SK-N-SH treated with all-trans-retinoic acid at 6 μM for 48 hours (cell line): ENCODE results near the gene MPZL3.

ENCODE experiments used
- ATAC-seq: fragments of 200-7000 bp; cut with Tn5 transposase; 3 replicates; pipeline ENCODE4 v1.9.1; 2020; ENCODE audit warnings: mild to moderate bottlenecking, moderate library complexity
- ARNTL ChIP-seq: fragments of 450-650 bp; formaldehyde crosslinking; IDR thresholded peaks from 2 replicates; pipeline ENCODE4 v1.5.0; 2020; ENCODE audit warnings: low read depth, mild to moderate bottlenecking, moderate library complexity, borderline replicate concordance
- BACH2 ChIP-seq: fragments of 250-450 bp; sonication (Bioruptor Pico); IDR thresholded peaks from 2 replicates; pipeline ENCODE4 v1.9.0; 2021; ENCODE audit warnings: mild to moderate bottlenecking, borderline replicate concordance
- CSDC2 ChIP-seq: fragments of 250-450 bp; sonication (Bioruptor Pico); IDR thresholded peaks from 2 replicates; pipeline ENCODE4 v1.5.0; 2020; ENCODE audit warnings: mild to moderate bottlenecking, moderate library complexity
- ESRRG ChIP-seq: fragments of 250-450 bp; sonication (Bioruptor Pico); IDR thresholded peaks from 2 replicates; pipeline ENCODE4 v1.6.1; 2021; ENCODE audit warnings: mild to moderate bottlenecking
- GLIS3 ChIP-seq: fragments of 250-450 bp; sonication (Bioruptor Pico); IDR thresholded peaks from 2 replicates; pipeline ENCODE4 v1.5.0; 2020; ENCODE audit warnings: mild to moderate bottlenecking, moderate library complexity
- ISL1 ChIP-seq: fragments of 250-450 bp; sonication (Bioruptor Pico); IDR thresholded peaks from 2 replicates; pipeline ENCODE4 v2.1.2; 2022; ENCODE audit warnings: mild to moderate bottlenecking, moderate library complexity
- OSR1 ChIP-seq: fragments of 250-450 bp; sonication (Bioruptor Pico); IDR thresholded peaks from 2 replicates; pipeline ENCODE4 v1.8.0; 2022; ENCODE audit warnings: moderate library complexity, mild to moderate bottlenecking, inconsistent platforms
- PPARA ChIP-seq: fragments of 250-450 bp; sonication (Bioruptor Pico); IDR thresholded peaks from 2 replicates; pipeline ENCODE4 v1.5.0; 2020; ENCODE audit warnings: mild to moderate bottlenecking, borderline replicate concordance
- RARB ChIP-seq: fragments of 250-450 bp; sonication (Bioruptor Pico); IDR thresholded peaks from 2 replicates; pipeline ENCODE4 v1.8.0; 2021; ENCODE audit warnings: mild to moderate bottlenecking, moderate library complexity
- SNAI2 ChIP-seq: fragments of 250-450 bp; sonication (Bioruptor Pico); IDR thresholded peaks from 2 replicates; pipeline ENCODE4 v1.5.0; 2020; ENCODE audit warnings: mild to moderate bottlenecking, moderate library complexity
- TCF4 ChIP-seq: fragments of 250-450 bp; sonication (Bioruptor Pico); IDR thresholded peaks from 2 replicates; pipeline ENCODE4 v1.8.0; 2021; ENCODE audit warnings: mild to moderate bottlenecking, moderate library complexity, borderline replicate concordance
- TOX ChIP-seq: fragments of 250-450 bp; sonication (Bioruptor Pico); IDR thresholded peaks from 2 replicates; pipeline ENCODE4 v1.8.0; 2021; ENCODE audit warnings: mild to moderate bottlenecking, moderate library complexity, borderline replicate concordance
- ZC3H10 ChIP-seq: fragments of 250-450 bp; sonication (Bioruptor Pico); IDR thresholded peaks from 2 replicates; pipeline ENCODE4 v1.5.1; 2021; ENCODE audit warnings: mild to moderate bottlenecking, moderate library complexity
- ZFP3 ChIP-seq: fragments of 250-450 bp; sonication (Bioruptor Pico); IDR thresholded peaks from 2 replicates; pipeline ENCODE4 v1.5.0; 2020; ENCODE audit warnings: mild to moderate bottlenecking, moderate library complexity
- ZFP30 ChIP-seq: fragments of 450-650 bp; formaldehyde crosslinking; IDR thresholded peaks from 2 replicates; pipeline ENCODE4 v1.5.0; 2022; ENCODE audit warnings: mild to moderate bottlenecking, moderate library complexity
- ZNF565 ChIP-seq: fragments of 450-650 bp; formaldehyde crosslinking; conservative IDR thresholded peaks from 2 replicates; pipeline ENCODE4 v1.5.0; 2020; ENCODE audit warnings: low read depth, mild to moderate bottlenecking, moderate library complexity
- ZNF70 ChIP-seq: fragments of 450-650 bp; formaldehyde crosslinking; IDR thresholded peaks from 2 replicates; pipeline ENCODE4 v1.5.0; 2020; ENCODE audit warnings: mild to moderate bottlenecking, moderate library complexity
- ZNF8 ChIP-seq: fragments of 450-650 bp; formaldehyde crosslinking; IDR thresholded peaks from 2 replicates; pipeline ENCODE4 v1.5.0; 2020; ENCODE audit warnings: mild to moderate bottlenecking, moderate library complexity
- TF ChIP-seq, protein P1 (sequence below): fragments of 250-450 bp; sonication (Bioruptor Pico); IDR thresholded peaks from 2 replicates; pipeline ENCODE4 v1.8.0; 2020; ENCODE audit warnings: mild to moderate bottlenecking, moderate library complexity, borderline replicate concordance
- TF ChIP-seq, protein P2 (sequence below): fragments of 250-450 bp; sonication (Bioruptor Pico); IDR thresholded peaks from 2 replicates; pipeline ENCODE4 v1.5.0; 2020; ENCODE audit warnings: mild to moderate bottlenecking, moderate library complexity
- TF ChIP-seq, protein P3 (sequence below): fragments of 250-450 bp; sonication (Bioruptor Pico); IDR thresholded peaks from 2 replicates; pipeline ENCODE4 v1.5.1; 2020; ENCODE audit warnings: low read depth, mild to moderate bottlenecking, moderate library complexity
- TF ChIP-seq, protein P4 (sequence below): fragments of 250-450 bp; sonication (Bioruptor Pico); IDR thresholded peaks from 2 replicates; pipeline ENCODE4 v1.5.1; 2021; ENCODE audit warnings: mild to moderate bottlenecking, moderate library complexity
- TF ChIP-seq, protein P5 (sequence below): fragments of 250-450 bp; sonication (Bioruptor Pico); IDR thresholded peaks from 2 replicates; pipeline ENCODE4 v1.8.0; 2021; ENCODE audit warnings: low read depth, mild to moderate bottlenecking, moderate library complexity, borderline replicate concordance

The MPZL3 gene

DNA sequence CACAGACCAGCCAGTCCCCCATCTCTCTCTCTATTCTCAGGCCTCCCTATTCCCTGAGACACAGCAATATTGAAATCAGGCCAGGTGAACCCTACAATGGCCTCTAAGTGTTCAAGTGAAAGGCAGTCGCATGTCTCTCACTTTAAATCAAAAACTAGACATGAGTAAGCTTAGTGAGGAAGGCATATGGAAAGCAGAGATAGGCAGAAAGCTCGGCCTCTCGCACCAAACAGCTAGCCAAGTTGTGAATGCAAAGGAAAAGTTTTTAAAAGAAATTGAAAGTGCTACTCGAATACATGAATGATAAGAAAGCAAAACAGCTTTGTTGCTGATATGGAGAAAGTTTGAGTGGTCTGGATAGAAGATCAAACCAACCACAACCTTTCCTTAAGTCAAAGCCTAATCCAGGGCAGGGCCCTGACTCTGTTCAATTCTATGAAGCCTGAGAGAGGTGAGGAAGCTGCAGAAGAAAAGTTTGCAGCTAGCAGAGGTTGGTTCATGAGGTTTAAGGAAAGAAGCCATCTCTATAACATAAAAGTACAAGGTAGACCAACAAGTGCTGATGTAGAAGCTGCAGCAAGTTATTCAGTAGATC, 31.7 kb upstream of the MPZL3 start:
- no peak for ATAC-seq
- TF ChIP-seq ZFP30 (no peak), ZNF70 (CRISPR knock-in tag) (no peak), GLIS3 (CRISPR knock-in tag) (no peak), BACH2 (CRISPR knock-in tag) (no peak), OSR1 (CRISPR knock-in tag) (no peak), ARNTL (no peak), TCF4 (no peak), CSDC2 (CRISPR knock-in tag) (no peak), ZNF565 (CRISPR knock-in tag) (no peak), ZC3H10 (CRISPR knock-in tag) (no peak), ZFP3 (CRISPR knock-in tag) (no peak), RARB (no peak), ESRRG (CRISPR knock-in tag) (no peak), ZNF8 (CRISPR knock-in tag) (no peak), PPARA (CRISPR knock-in tag) (no peak)
- TF ChIP-seq, protein P1, sequence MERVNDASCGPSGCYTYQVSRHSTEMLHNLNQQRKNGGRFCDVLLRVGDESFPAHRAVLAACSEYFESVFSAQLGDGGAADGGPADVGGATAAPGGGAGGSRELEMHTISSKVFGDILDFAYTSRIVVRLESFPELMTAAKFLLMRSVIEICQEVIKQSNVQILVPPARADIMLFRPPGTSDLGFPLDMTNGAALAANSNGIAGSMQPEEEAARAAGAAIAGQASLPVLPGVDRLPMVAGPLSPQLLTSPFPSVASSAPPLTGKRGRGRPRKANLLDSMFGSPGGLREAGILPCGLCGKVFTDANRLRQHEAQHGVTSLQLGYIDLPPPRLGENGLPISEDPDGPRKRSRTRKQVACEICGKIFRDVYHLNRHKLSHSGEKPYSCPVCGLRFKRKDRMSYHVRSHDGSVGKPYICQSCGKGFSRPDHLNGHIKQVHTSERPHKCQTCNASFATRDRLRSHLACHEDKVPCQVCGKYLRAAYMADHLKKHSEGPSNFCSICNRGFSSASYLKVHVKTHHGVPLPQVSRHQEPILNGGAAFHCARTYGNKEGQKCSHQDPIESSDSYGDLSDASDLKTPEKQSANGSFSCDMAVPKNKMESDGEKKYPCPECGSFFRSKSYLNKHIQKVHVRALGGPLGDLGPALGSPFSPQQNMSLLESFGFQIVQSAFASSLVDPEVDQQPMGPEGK (CRISPR knock-in tag) = no peak
- TF ChIP-seq, protein P2, sequence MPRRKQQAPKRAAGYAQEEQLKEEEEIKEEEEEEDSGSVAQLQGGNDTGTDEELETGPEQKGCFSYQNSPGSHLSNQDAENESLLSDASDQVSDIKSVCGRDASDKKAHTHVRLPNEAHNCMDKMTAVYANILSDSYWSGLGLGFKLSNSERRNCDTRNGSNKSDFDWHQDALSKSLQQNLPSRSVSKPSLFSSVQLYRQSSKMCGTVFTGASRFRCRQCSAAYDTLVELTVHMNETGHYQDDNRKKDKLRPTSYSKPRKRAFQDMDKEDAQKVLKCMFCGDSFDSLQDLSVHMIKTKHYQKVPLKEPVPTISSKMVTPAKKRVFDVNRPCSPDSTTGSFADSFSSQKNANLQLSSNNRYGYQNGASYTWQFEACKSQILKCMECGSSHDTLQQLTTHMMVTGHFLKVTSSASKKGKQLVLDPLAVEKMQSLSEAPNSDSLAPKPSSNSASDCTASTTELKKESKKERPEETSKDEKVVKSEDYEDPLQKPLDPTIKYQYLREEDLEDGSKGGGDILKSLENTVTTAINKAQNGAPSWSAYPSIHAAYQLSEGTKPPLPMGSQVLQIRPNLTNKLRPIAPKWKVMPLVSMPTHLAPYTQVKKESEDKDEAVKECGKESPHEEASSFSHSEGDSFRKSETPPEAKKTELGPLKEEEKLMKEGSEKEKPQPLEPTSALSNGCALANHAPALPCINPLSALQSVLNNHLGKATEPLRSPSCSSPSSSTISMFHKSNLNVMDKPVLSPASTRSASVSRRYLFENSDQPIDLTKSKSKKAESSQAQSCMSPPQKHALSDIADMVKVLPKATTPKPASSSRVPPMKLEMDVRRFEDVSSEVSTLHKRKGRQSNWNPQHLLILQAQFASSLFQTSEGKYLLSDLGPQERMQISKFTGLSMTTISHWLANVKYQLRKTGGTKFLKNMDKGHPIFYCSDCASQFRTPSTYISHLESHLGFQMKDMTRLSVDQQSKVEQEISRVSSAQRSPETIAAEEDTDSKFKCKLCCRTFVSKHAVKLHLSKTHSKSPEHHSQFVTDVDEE (CRISPR knock-in tag) = no peak
- TF ChIP-seq, protein P3, sequence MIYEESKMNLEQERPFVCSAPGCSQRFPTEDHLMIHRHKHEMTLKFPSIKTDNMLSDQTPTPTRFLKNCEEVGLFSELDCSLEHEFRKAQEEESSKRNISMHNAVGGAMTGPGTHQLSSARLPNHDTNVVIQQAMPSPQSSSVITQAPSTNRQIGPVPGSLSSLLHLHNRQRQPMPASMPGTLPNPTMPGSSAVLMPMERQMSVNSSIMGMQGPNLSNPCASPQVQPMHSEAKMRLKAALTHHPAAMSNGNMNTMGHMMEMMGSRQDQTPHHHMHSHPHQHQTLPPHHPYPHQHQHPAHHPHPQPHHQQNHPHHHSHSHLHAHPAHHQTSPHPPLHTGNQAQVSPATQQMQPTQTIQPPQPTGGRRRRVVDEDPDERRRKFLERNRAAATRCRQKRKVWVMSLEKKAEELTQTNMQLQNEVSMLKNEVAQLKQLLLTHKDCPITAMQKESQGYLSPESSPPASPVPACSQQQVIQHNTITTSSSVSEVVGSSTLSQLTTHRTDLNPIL (CRISPR knock-in tag) = no peak
- TF ChIP-seq, protein P4, sequence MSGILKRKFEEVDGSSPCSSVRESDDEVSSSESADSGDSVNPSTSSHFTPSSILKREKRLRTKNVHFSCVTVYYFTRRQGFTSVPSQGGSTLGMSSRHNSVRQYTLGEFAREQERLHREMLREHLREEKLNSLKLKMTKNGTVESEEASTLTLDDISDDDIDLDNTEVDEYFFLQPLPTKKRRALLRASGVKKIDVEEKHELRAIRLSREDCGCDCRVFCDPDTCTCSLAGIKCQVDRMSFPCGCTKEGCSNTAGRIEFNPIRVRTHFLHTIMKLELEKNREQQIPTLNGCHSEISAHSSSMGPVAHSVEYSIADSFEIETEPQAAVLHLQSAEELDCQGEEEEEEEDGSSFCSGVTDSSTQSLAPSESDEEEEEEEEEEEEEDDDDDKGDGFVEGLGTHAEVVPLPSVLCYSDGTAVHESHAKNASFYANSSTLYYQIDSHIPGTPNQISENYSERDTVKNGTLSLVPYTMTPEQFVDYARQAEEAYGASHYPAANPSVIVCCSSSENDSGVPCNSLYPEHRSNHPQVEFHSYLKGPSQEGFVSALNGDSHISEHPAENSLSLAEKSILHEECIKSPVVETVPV (CRISPR knock-in tag) = no peak
- TF ChIP-seq, protein P5, sequence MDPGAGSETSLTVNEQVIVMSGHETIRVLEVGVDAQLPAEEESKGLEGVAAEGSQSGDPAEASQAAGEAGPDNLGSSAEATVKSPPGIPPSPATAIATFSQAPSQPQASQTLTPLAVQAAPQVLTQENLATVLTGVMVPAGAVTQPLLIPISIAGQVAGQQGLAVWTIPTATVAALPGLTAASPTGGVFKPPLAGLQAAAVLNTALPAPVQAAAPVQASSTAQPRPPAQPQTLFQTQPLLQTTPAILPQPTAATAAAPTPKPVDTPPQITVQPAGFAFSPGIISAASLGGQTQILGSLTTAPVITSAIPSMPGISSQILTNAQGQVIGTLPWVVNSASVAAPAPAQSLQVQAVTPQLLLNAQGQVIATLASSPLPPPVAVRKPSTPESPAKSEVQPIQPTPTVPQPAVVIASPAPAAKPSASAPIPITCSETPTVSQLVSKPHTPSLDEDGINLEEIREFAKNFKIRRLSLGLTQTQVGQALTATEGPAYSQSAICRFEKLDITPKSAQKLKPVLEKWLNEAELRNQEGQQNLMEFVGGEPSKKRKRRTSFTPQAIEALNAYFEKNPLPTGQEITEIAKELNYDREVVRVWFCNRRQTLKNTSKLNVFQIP (CRISPR knock-in tag) = no peak

DNA sequence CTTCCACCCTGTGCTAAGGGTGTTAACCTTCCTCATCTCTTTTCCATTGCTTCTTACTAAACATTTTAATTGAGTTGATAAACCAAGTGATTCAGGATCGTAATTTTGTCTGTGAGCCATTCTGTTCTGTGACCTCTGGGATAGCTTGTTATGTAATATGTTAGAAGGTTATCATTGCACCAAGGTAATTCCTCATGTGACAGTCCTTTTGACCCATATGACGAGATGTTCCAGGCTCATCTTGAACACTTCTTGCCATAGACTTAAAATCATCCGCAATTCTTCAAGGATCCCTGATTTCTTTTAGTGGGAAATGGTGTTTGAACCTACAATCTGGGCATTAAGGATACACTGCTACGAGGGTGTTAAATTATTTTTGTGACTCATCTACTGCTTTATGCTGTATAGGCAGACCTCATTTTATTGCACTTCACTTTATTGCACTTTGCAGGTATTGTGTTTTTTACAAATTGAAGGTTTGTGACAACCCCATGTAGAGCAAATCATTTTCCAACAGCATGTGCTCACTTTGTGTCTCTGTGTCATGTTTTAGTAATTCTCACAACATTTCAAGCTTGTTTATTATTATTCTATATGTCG, 31.0 kb upstream of the MPZL3 start:
- no peak for ATAC-seq
- TF ChIP-seq ARNTL (no peak), TCF4 (no peak), TOX (CRISPR knock-in tag) (no peak), ZNF565 (CRISPR knock-in tag) (no peak), GLIS3 (CRISPR knock-in tag) (no peak), OSR1 (CRISPR knock-in tag) (no peak), BACH2 (CRISPR knock-in tag) (no peak), PPARA (CRISPR knock-in tag) (no peak), ESRRG (CRISPR knock-in tag) (no peak), ZFP3 (CRISPR knock-in tag) (no peak), SNAI2 (no peak), ISL1 (no peak)
- TF ChIP-seq, protein P3 (CRISPR knock-in tag) = no peak
- TF ChIP-seq, protein P2 (CRISPR knock-in tag) = no peak
- TF ChIP-seq, protein P5 (CRISPR knock-in tag) = no peak
